Measurements from ENCODE around the gene SMARCC2. TPM values are rescaled to one million over a fixed set of nuclear protein-coding genes. Genes with fewer than 3 reads are reported as not detected.
A peak's percentile ranks its signal among the peaks of the same experiment; 100 is the strongest.

The SMARCC2 gene
- total RNA-seq, 1 donor from 2014 or later, result 207 TPM

DNA sequence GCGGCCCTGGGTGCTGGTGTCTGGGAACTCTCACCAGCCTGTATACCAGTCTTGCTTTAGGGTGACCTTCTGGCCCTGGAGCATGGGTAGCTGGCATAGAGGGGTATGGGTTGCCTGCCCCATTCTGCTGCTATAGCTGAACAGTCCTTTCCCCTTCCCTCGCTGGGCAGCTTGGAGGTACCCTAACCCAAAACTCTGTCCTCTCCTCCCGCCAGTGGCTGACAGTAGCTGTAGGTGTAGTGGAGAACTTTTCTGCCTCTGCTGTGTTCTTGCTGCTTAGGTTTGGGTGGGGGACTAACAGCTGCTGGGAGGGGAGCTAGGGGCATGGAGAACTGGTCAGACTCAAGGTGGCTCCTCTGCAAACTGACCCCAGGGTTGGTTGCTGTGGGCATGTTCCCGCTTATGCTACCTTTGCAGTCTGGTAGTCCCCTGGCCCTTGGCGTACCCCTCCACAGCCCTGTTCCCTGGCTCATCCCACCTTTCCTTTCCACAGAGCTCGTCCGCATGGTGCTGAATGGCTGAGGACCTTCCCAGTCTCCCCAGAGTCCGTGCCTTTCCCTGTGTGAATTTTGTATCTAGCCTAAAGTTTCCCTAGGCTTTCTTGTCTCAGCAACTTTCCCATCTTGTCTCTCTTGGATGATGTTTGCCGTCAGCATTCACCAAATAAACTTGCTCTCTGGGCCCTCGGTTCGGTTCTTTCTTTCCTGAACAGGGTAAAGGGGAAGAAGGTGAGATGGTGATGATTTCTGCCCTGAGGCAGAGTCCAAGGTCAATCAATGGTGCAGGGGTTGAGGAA, 28.2 kb downstream of the SMARCC2 start:
- Mint-ChIP-seq H3K9me3 (ENCODE audit: low read depth) (no peaks in the 10 kb centered on the region), H3K27me3 (no peaks in the 10 kb centered on the region), H3K4me3 (ENCODE audit: low read depth) (peak overlapping the region; percentile 94), H3K4me1 (ENCODE audit: low read depth) (peaks cover 31% of the 10 kb centered on the region), H3K36me3 (ENCODE audit: insufficient read depth) (peaks cover 37% of the 10 kb centered on the region), H3K27ac (peak overlapping the region; percentile 91)
- TF ChIP-seq, protein P1, sequence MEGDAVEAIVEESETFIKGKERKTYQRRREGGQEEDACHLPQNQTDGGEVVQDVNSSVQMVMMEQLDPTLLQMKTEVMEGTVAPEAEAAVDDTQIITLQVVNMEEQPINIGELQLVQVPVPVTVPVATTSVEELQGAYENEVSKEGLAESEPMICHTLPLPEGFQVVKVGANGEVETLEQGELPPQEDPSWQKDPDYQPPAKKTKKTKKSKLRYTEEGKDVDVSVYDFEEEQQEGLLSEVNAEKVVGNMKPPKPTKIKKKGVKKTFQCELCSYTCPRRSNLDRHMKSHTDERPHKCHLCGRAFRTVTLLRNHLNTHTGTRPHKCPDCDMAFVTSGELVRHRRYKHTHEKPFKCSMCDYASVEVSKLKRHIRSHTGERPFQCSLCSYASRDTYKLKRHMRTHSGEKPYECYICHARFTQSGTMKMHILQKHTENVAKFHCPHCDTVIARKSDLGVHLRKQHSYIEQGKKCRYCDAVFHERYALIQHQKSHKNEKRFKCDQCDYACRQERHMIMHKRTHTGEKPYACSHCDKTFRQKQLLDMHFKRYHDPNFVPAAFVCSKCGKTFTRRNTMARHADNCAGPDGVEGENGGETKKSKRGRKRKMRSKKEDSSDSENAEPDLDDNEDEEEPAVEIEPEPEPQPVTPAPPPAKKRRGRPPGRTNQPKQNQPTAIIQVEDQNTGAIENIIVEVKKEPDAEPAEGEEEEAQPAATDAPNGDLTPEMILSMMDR (IDR thresholded peaks at IDR 0.05; ENCODE audit: unreplicated experiment), result no peak
- no peak for DNase-seq (ENCODE audit: low spot score, unreplicated experiment)

GRCh38 chr12:56160193-56160763, 29.0 kb downstream of the SMARCC2 start:
- Mint-ChIP-seq H3K36me3 (ENCODE audit: insufficient read depth) (peaks cover 37% of the 10 kb centered on the region), H3K4me3 (ENCODE audit: low read depth) (peak overlapping the region; percentile 94)

GRCh38 chr12:56159482-56160192, 29.6 kb downstream of the SMARCC2 start:
- peaks cover 40% of the 10 kb centered on the region for H3K36me3 Mint-ChIP-seq (ENCODE audit: insufficient read depth)
- no peaks in the 10 kb centered on the region for H3K27me3 Mint-ChIP-seq
- peak overlapping the region; percentile 94 for H3K4me3 Mint-ChIP-seq (ENCODE audit: low read depth)
- peak overlapping the region; percentile 99 for H3K27ac Mint-ChIP-seq
- H3K4me1 Mint-ChIP-seq (ENCODE audit: low read depth), result peaks cover 31% of the 10 kb centered on the region
- H3K9me3 Mint-ChIP-seq (ENCODE audit: low read depth), result no peaks in the 10 kb centered on the region
- TF ChIP-seq, protein P1 (IDR thresholded peaks at IDR 0.05; ENCODE audit: unreplicated experiment), result no peak
- DNase-seq (ENCODE audit: low spot score, unreplicated experiment), result no peak

More at GRCh38 chr12:56160193-56160763, 29.0 kb downstream of the SMARCC2 start:
- no peaks in the 10 kb centered on the region for H3K27me3 Mint-ChIP-seq
- peaks cover 31% of the 10 kb centered on the region for H3K4me1 Mint-ChIP-seq (ENCODE audit: low read depth)
- TF ChIP-seq, protein P1 (IDR thresholded peaks at IDR 0.05; ENCODE audit: unreplicated experiment), result no peak
- DNase-seq (ENCODE audit: low spot score, unreplicated experiment), result no peak
- no peaks in the 10 kb centered on the region for H3K9me3 Mint-ChIP-seq (ENCODE audit: low read depth)
- peak overlapping the region; percentile 91 for H3K27ac Mint-ChIP-seq

GRCh38 chr12:56158926-56159461, 30.3 kb downstream of the SMARCC2 start:
- no peaks in the 10 kb centered on the region for H3K27me3 Mint-ChIP-seq
- H3K4me1 Mint-ChIP-seq (ENCODE audit: low read depth), result peaks cover 31% of the 10 kb centered on the region
- no peak for DNase-seq (ENCODE audit: low spot score, unreplicated experiment)
- peak overlapping the region; percentile 99 for H3K27ac Mint-ChIP-seq
- TF ChIP-seq, protein P1 (IDR thresholded peaks at IDR 0.05; ENCODE audit: unreplicated experiment), result no peak
- H3K36me3 Mint-ChIP-seq (ENCODE audit: insufficient read depth), result peaks cover 36% of the 10 kb centered on the region
- H3K4me3 Mint-ChIP-seq (ENCODE audit: low read depth), result peak overlapping the region; percentile 94
- no peaks in the 10 kb centered on the region for H3K9me3 Mint-ChIP-seq (ENCODE audit: low read depth)
